Measurements from ENCODE around the gene PCBP1. TPM values are rescaled to one million over a fixed set of nuclear protein-coding genes. Genes with fewer than 3 reads are reported as not detected.

The PCBP1 gene
- polyA plus RNA-seq: 298 TPM
- long read RNA-seq, donor 1, transcript PCBP1-201 (1 exons, 1,750 nt): major isoform, 353 of 353 reads
- long read RNA-seq, donor 1, partial matches to known transcripts: 0 of 353 reads
- long read RNA-seq, donor 1, other reads (novel, unspliced or antisense): 0 of 353 reads
- long read RNA-seq, donor 2, transcript PCBP1-201 (1 exons, 1,750 nt): major isoform, 646 of 646 reads
- long read RNA-seq, donor 2, partial matches to known transcripts: 0 of 646 reads
- long read RNA-seq, donor 2, other reads (novel, unspliced or antisense): 0 of 646 reads
- long read RNA-seq, donor 3: 0 reads
- long read RNA-seq, donor 4, transcript PCBP1-201 (1 exons, 1,750 nt): major isoform, 53 of 53 reads
- long read RNA-seq, donor 4, partial matches to known transcripts: 0 of 53 reads
- long read RNA-seq, donor 4, other reads (novel, unspliced or antisense): 0 of 53 reads
- long read RNA-seq, donor 5, transcript PCBP1-201 (1 exons, 1,750 nt): major isoform, 258 of 258 reads
- long read RNA-seq, donor 5, partial matches to known transcripts: 0 of 258 reads
- long read RNA-seq, donor 5, other reads (novel, unspliced or antisense): 0 of 258 reads
- long read RNA-seq, donor 6, transcript PCBP1-201 (1 exons, 1,750 nt): major isoform, 538 of 538 reads
- long read RNA-seq, donor 6, partial matches to known transcripts: 0 of 538 reads
- long read RNA-seq, donor 6, other reads (novel, unspliced or antisense): 0 of 538 reads
- long read RNA-seq, donor 7, transcript PCBP1-201 (1 exons, 1,750 nt): major isoform, 231 of 231 reads
- long read RNA-seq, donor 7, partial matches to known transcripts: 0 of 231 reads
- long read RNA-seq, donor 7, other reads (novel, unspliced or antisense): 0 of 231 reads
- long read RNA-seq, donor 8, transcript PCBP1-201 (1 exons, 1,750 nt): major isoform, 634 of 634 reads
- long read RNA-seq, donor 8, partial matches to known transcripts: 0 of 634 reads
- long read RNA-seq, donor 8, other reads (novel, unspliced or antisense): 0 of 634 reads
- long read RNA-seq, donor 9, transcript PCBP1-201 (1 exons, 1,750 nt): major isoform, 278 of 278 reads
- long read RNA-seq, donor 9, partial matches to known transcripts: 0 of 278 reads
- long read RNA-seq, donor 9, other reads (novel, unspliced or antisense): 0 of 278 reads
- long read RNA-seq, donor 10, transcript PCBP1-201 (1 exons, 1,750 nt): major isoform, 505 of 505 reads
- long read RNA-seq, donor 10, partial matches to known transcripts: 0 of 505 reads
- long read RNA-seq, donor 10, other reads (novel, unspliced or antisense): 0 of 505 reads
- long read RNA-seq, donor 11, transcript PCBP1-201 (1 exons, 1,750 nt): major isoform, 356 of 356 reads
- long read RNA-seq, donor 11, partial matches to known transcripts: 0 of 356 reads
- long read RNA-seq, donor 11, other reads (novel, unspliced or antisense): 0 of 356 reads

DNA sequence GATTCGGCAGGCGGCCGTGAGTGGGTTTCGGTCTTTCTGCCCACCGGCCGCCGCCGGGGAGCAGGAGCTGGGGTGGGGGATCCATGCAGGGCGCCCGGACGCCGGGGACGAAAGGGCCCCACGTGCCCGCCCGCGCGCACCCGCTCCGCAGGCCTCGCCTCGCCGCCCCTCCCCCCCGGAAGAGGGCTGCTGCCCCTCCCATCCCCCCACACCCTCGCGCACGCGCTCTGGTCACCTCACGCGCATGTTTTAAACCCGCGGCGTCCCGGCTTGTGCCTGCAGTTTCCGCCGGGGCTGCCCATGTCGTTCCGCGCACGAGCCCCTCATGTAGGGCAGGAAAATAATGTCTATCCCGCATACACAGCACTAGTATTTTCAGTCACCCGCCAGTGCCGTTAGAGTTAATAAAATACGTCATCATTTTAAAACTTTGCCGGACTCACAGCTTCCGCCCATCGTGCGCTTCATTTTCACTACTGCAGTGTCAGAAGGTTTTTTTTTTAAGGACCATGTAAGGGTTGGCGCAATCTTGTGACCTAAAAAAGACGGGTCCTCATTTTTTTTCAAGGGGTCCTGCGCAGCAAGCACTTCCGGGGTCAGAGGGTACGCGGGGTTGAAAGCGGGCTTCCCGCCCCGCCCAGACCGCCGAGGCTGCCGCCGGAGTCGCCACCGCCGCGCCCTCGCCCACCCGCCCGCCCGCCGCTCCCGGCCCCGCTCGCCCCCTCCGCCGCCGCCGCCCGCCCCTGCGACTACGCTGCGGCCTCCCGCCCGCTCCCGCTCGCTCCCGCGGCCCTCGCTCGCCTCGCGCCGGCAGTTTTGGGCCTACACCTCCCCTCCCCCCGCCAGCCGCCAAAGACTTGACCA, at the start of gene PCBP1:
Gene PCBP1 (plus strand): TSS at position 640 of the 864 bp plus-strand sequence. CDS start 267 bp downstream, outside the sequence.
- Histone ChIP-seq H3K4me1 (ENCODE audit: control insufficient read depth, insufficient read depth, low read length) (peaks cover 48% of the 10 kb centered on the region), H3K36me3 (ENCODE audit: control insufficient read depth, insufficient read depth, low read length) (peaks cover 11% of the 10 kb centered on the region), H3K27me3 (ENCODE audit: control insufficient read depth, insufficient read depth, low read length) (no peaks in the 10 kb centered on the region), H3K4me3 (ENCODE audit: low read length) (peak within 1 kb of the TSS; percentile 92), H3K9me3 (ENCODE audit: control insufficient read depth, low read depth, low read length) (no peaks in the 10 kb centered on the region), H3K27ac (ENCODE audit: low read length) (peak within 1 kb of the TSS; percentile 100)
- peak; percentile 90 to 93 for DNase-seq
- no CpG with 5 or more reads among the region's 94 CpGs for WGBS (ENCODE audit: insufficient coverage, low lambda C conversion rate)

DNA sequence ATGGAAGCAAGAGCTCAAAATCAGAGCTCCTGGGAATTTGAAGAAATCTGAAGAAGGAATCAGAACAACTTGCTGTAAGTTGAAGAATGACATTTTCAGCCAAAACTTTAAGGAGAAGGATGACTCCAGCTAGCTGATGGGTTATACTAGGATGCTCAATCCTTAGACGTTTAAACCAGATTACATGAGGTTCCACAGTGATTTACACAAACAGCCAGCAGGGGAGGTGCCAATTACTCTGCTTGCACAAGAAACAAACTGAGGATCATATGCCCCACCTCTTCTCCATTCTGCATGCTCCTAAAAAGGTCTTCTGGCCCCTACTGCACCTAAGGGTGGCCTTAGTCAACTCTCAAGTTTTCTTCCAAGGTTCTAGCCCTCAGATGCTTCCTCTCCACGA, 47.9 kb upstream of the PCBP1 start:
- H3K27ac ChIP-seq (ENCODE audit: low read length): no peak overlapping the region
- no peaks in the 10 kb centered on the region for H3K9me3 ChIP-seq (ENCODE audit: control insufficient read depth, low read depth, low read length)
- no peak for DNase-seq
- H3K4me3 ChIP-seq (ENCODE audit: low read length): no peak overlapping the region
- no peaks in the 10 kb centered on the region for H3K4me1 ChIP-seq (ENCODE audit: control insufficient read depth, insufficient read depth, low read length)
- H3K36me3 ChIP-seq (ENCODE audit: control insufficient read depth, insufficient read depth, low read length): no peaks in the 10 kb centered on the region
- WGBS (ENCODE audit: insufficient coverage, low lambda C conversion rate): no CpG with 5 or more reads among the region's 2 CpGs
- no peaks in the 10 kb centered on the region for H3K27me3 ChIP-seq (ENCODE audit: control insufficient read depth, insufficient read depth, low read length)

GRCh38 chr2:70041663-70042062, 45.6 kb upstream of the PCBP1 start:
- H3K9me3 ChIP-seq (ENCODE audit: control insufficient read depth, low read depth, low read length): no peaks in the 10 kb centered on the region
- H3K4me1 ChIP-seq (ENCODE audit: control insufficient read depth, insufficient read depth, low read length): no peaks in the 10 kb centered on the region
- no peak overlapping the region for H3K27ac ChIP-seq (ENCODE audit: low read length)
- H3K4me3 ChIP-seq (ENCODE audit: low read length): no peak overlapping the region
- no CpG with 5 or more reads among the region's 3 CpGs for WGBS (ENCODE audit: insufficient coverage, low lambda C conversion rate)
- peaks cover 5% of the 10 kb centered on the region for H3K36me3 ChIP-seq (ENCODE audit: control insufficient read depth, insufficient read depth, low read length)
- no peaks in the 10 kb centered on the region for H3K27me3 ChIP-seq (ENCODE audit: control insufficient read depth, insufficient read depth, low read length)
- no peak for DNase-seq

DNA sequence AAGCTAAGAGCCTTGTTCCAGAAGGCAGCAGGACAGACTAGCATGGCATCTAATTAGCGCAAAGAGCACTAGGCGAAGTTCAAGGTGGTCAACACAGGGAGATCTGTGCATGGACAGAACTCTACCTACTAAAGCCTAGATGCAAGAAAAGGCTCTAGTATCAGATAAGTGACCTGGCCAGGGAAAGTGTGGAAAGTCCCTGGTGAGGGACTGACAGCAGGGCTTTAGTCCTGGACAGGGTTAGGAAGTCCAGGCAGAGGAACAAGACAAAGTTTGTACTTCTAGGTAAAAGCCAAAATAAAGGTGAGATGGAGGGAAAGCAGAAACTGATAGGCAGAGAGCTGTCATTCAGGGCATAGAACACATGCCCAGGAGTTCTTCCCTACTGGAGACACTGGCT, 45.0 kb upstream of the PCBP1 start:
- H3K4me1 ChIP-seq (ENCODE audit: control insufficient read depth, insufficient read depth, low read length): no peaks in the 10 kb centered on the region
- H3K27me3 ChIP-seq (ENCODE audit: control insufficient read depth, insufficient read depth, low read length): no peaks in the 10 kb centered on the region
- H3K36me3 ChIP-seq (ENCODE audit: control insufficient read depth, insufficient read depth, low read length): peaks cover 10% of the 10 kb centered on the region
- no peak for DNase-seq
- H3K4me3 ChIP-seq (ENCODE audit: low read length): no peak overlapping the region
- no peaks in the 10 kb centered on the region for H3K9me3 ChIP-seq (ENCODE audit: control insufficient read depth, low read depth, low read length)
- no CpG with 5 or more reads among the region's 2 CpGs for WGBS (ENCODE audit: insufficient coverage, low lambda C conversion rate)
- H3K27ac ChIP-seq (ENCODE audit: low read length): no peak overlapping the region

GRCh38 chr2:70043252-70043875, 43.9 kb upstream of the PCBP1 start:
- no CpG with 5 or more reads among the region's 9 CpGs for WGBS (ENCODE audit: insufficient coverage, low lambda C conversion rate)
- no peak overlapping the region for H3K27ac ChIP-seq (ENCODE audit: low read length)
- DNase-seq: no peak

DNA sequence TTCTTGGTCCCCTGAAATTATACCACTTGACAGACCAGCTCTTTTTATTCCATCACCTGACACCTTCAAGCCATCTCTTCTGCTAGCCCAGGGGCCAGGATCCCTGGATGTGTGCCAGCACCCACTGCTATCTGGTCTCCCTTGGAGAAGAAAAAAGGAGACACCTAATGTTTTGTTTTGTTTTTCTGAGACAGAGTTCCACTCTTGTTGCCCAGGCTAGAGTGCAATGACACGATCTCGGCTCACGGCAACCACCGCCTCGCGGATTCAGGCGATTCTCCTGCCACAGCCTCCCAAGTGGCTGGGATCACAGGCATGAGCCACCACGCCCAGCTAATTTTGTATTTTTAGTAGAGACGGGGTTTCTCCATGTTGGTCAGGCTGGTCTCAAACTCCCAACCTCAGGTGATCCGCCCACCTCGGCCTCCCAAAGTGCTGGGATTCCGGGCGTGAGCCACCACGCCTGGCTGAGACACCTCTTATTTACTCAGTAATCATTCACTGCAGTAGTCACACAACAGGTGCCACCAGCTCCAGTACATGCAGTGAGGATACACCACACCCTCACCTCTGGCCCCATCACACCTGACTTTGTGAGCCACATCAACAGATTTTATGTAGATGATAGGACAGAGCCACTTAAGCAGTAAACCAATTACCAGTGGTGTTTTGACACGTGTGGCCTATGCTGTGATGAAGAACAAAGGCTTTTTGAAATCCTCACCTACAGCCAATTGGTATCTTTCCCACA, 42.8 kb upstream of the PCBP1 start:
- Histone ChIP-seq H3K4me3 (ENCODE audit: low read length) (no peak overlapping the region), H3K27me3 (ENCODE audit: control insufficient read depth, insufficient read depth, low read length) (no peaks in the 10 kb centered on the region), H3K4me1 (ENCODE audit: control insufficient read depth, insufficient read depth, low read length) (no peaks in the 10 kb centered on the region), H3K9me3 (ENCODE audit: control insufficient read depth, low read depth, low read length) (no peaks in the 10 kb centered on the region), H3K36me3 (ENCODE audit: control insufficient read depth, insufficient read depth, low read length) (peaks cover 20% of the 10 kb centered on the region), H3K27ac (ENCODE audit: low read length) (no peak overlapping the region)
- WGBS (ENCODE audit: insufficient coverage, low lambda C conversion rate): no CpG with 5 or more reads among the region's 15 CpGs
- peak; percentile 31 to 66 for DNase-seq

More at GRCh38 chr2:70043252-70043875, 43.9 kb upstream of the PCBP1 start:
- no peaks in the 10 kb centered on the region for H3K9me3 ChIP-seq (ENCODE audit: control insufficient read depth, low read depth, low read length)
- H3K4me1 ChIP-seq (ENCODE audit: control insufficient read depth, insufficient read depth, low read length): no peaks in the 10 kb centered on the region
- no peak overlapping the region for H3K4me3 ChIP-seq (ENCODE audit: low read length)
- H3K36me3 ChIP-seq (ENCODE audit: control insufficient read depth, insufficient read depth, low read length): peaks cover 14% of the 10 kb centered on the region
- H3K27me3 ChIP-seq (ENCODE audit: control insufficient read depth, insufficient read depth, low read length): no peaks in the 10 kb centered on the region

- H3K36me3 ChIP-seq (ENCODE audit: control insufficient read depth, insufficient read depth, low read length): peaks cover 25% of the 10 kb centered on the region
- WGBS (ENCODE audit: insufficient coverage, low lambda C conversion rate): no CpG with 5 or more reads among the region's 6 CpGs
- no peak for DNase-seq
- no peak overlapping the region for H3K4me3 ChIP-seq (ENCODE audit: low read length)
- H3K27me3 ChIP-seq (ENCODE audit: control insufficient read depth, insufficient read depth, low read length): no peaks in the 10 kb centered on the region
- H3K27ac ChIP-seq (ENCODE audit: low read length): no peak overlapping the region
- H3K4me1 ChIP-seq (ENCODE audit: control insufficient read depth, insufficient read depth, low read length): no peaks in the 10 kb centered on the region
- H3K9me3 ChIP-seq (ENCODE audit: control insufficient read depth, low read depth, low read length): no peaks in the 10 kb centered on the region
These were observed 41.9 kb upstream of the PCBP1 start for GRCh38 chr2:70045405-70045804.

- Histone ChIP-seq H3K27ac (ENCODE audit: low read length) (no peak overlapping the region), H3K4me3 (ENCODE audit: low read length) (no peak overlapping the region), H3K4me1 (ENCODE audit: control insufficient read depth, insufficient read depth, low read length) (no peaks in the 10 kb centered on the region), H3K9me3 (ENCODE audit: control insufficient read depth, low read depth, low read length) (no peaks in the 10 kb centered on the region), H3K27me3 (ENCODE audit: control insufficient read depth, insufficient read depth, low read length) (no peaks in the 10 kb centered on the region), H3K36me3 (ENCODE audit: control insufficient read depth, insufficient read depth, low read length) (peaks cover 28% of the 10 kb centered on the region)
- DNase-seq: no peak
- WGBS (ENCODE audit: insufficient coverage, low lambda C conversion rate): no CpG with 5 or more reads among the region's 2 CpGs
These were observed 41.3 kb upstream of the PCBP1 start for GRCh38 chr2:70045932-70046331.
